Activated B cell treated with CpG ODN at 0.5 μM for 24 hours (primary cell): ENCODE results near the gene PEX11G. TPM values are rescaled to one million over a fixed set of nuclear protein-coding genes. Genes with fewer than 3 reads are reported as not detected.
A peak's percentile ranks its signal among the peaks of the same experiment; 100 is the strongest.

Source experiments
- ATAC-seq: fragments of 200-7000 bp; cut with Tn5 transposase; one replicate; pipeline ENCODE4 v1.10.0; 2021; ENCODE audit warnings: low read depth, mild to moderate bottlenecking, moderate library complexity
- CTCF ChIA-PET: fragments of 350-600 bp; sonication (Branson Sonifier 250); formaldehyde crosslinking; loops from one replicate; lab custom pipeline; 2021; ENCODE audit warnings: antibody characterized with exemption; lab: Charles Lee
- POLR2A ChIA-PET: fragments of 350-600 bp; sonication (Branson Sonifier 250); formaldehyde crosslinking; loops from one replicate; lab custom pipeline; 2021; ENCODE audit warnings: antibody characterized with exemption; lab: Charles Lee
- DNase-seq: peaks from one replicate; pipeline ENCODE4 v3.0.0; 2022
- H3K27ac Mint-ChIP-seq: one replicate; pipeline ENCODE4 v1.8.0; 2020; ENCODE audit warnings: mixed read lengths
- H3K27me3 Mint-ChIP-seq: one replicate; pipeline ENCODE4 v1.8.0; 2021; ENCODE audit warnings: mixed read lengths
- H3K36me3 Mint-ChIP-seq: one replicate; pipeline ENCODE4 v1.8.0; 2021; ENCODE audit warnings: low read depth, mixed read lengths
- H3K4me1 Mint-ChIP-seq: one replicate; pipeline ENCODE4 v1.8.0; 2021; ENCODE audit warnings: mixed read lengths
- H3K4me3 Mint-ChIP-seq: one replicate; pipeline ENCODE4 v1.8.0; 2020; ENCODE audit warnings: mild to moderate bottlenecking, mixed read lengths
- H3K9me3 Mint-ChIP-seq: one replicate; pipeline ENCODE4 v1.8.0; 2020; ENCODE audit warnings: mixed read lengths
- intact Hi-C: fragments of 100-400 bp; cut with micrococcal nuclease; formaldehyde crosslinking; loops from one replicate; pipeline ENCODE4 v1.15.1; 2024
- total RNA-seq: library from RNA; stranded (reverse); gene quantifications from 2 replicates; pipeline ENCODE4 v1.2.3, GENCODE V29; 2022
- TF ChIP-seq, protein P1 (sequence below): fragments of 200-600 bp; IDR thresholded peaks from one replicate; pipeline ENCODE4 v1.8.0; 2022; ENCODE audit warnings: antibody characterized with exemption, mild to moderate bottlenecking

Gene PEX11G
- total RNA-seq, 1 donor from 2014 or later, result 1.0 TPM

GRCh38 chr19:7533925-7534480 is 45.2 kb upstream of the PEX11G start:
- TF ChIP-seq, protein P1, sequence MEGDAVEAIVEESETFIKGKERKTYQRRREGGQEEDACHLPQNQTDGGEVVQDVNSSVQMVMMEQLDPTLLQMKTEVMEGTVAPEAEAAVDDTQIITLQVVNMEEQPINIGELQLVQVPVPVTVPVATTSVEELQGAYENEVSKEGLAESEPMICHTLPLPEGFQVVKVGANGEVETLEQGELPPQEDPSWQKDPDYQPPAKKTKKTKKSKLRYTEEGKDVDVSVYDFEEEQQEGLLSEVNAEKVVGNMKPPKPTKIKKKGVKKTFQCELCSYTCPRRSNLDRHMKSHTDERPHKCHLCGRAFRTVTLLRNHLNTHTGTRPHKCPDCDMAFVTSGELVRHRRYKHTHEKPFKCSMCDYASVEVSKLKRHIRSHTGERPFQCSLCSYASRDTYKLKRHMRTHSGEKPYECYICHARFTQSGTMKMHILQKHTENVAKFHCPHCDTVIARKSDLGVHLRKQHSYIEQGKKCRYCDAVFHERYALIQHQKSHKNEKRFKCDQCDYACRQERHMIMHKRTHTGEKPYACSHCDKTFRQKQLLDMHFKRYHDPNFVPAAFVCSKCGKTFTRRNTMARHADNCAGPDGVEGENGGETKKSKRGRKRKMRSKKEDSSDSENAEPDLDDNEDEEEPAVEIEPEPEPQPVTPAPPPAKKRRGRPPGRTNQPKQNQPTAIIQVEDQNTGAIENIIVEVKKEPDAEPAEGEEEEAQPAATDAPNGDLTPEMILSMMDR, result no peak
- ChIA-PET POLR2A (interaction anchor here (0.7 to 3.3 kb wide), 4 partner anchors 12 to 96 kb away, joined by 3 to 37 read pairs (median 6); partner anchors contain the start of genes MCOLN1, PET100 and XAB2), CTCF (no interaction called here)
- intact Hi-C loops, result loop anchor here (1.0 to 10.0 kb wide), 5 partner anchors 12 to 1629 kb away; partner anchors contain the start of genes CTXN1, MCOLN1, NDUFA11 and SNAPC2
- peak; percentile 51 for ATAC-seq
- H3K27ac Mint-ChIP-seq, result peak overlapping the region; percentile 91
- H3K27me3 Mint-ChIP-seq, result no peaks in the 10 kb centered on the region
- DNase-seq, result peak; percentile 72
- H3K4me3 Mint-ChIP-seq, result peak overlapping the region; percentile 94
- no peaks in the 10 kb centered on the region for H3K9me3 Mint-ChIP-seq
- peaks cover 32% of the 10 kb centered on the region for H3K4me1 Mint-ChIP-seq
- H3K36me3 Mint-ChIP-seq, result peaks cover 26% of the 10 kb centered on the region

- peak overlapping the region; percentile 94 for H3K4me3 Mint-ChIP-seq
- intact Hi-C loops, result loop anchor here (10.0 kb wide), 2 partner anchors 391 to 1629 kb away; partner anchors contain the start of genes CTXN1, NDUFA11, SNAPC2 and VMAC
- H3K36me3 Mint-ChIP-seq, result peaks cover 22% of the 10 kb centered on the region
- peak overlapping the region; percentile 71 for H3K27ac Mint-ChIP-seq
- POLR2A ChIA-PET, result interaction anchor here (2.7 kb wide), 1 partner anchor 11 kb away, joined by 14 read pairs; the partner anchor contains the start of gene MCOLN1
- no peaks in the 10 kb centered on the region for H3K9me3 Mint-ChIP-seq
- ATAC-seq (no peak), DNase-seq (no peak)
- no peaks in the 10 kb centered on the region for H3K27me3 Mint-ChIP-seq
- peaks cover 32% of the 10 kb centered on the region for H3K4me1 Mint-ChIP-seq
- CTCF ChIA-PET, result no interaction called here
- TF ChIP-seq, protein P1, result no peak
These were observed 44.5 kb upstream of the PEX11G start for GRCh38 chr19:7533281-7533885.

- ATAC-seq, result no peak
- intact Hi-C loops, result loop anchor here (10.0 kb wide), 2 partner anchors 395 to 1625 kb away; partner anchors contain the start of genes CTXN1, NDUFA11, SNAPC2 and VMAC
These were observed 41.0 kb upstream of the PEX11G start for GRCh38 chr19:7529610-7530490.

DNA sequence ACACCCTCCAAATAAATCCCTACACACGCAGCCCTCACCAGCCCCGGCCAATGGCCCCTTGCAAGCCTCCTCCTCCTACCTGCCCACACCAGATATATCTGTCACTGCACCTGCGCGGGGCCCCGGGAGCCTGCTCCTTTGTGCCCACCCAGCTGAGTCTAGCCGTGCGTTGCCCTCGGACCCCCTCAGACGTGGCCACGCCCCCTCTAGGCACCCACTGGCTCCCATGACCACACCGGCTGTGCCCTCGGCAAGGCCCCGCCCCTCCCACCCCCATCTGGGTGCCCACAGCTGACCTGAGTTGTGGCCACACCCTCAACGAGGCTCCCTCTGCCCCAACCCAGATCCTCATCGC is 40.4 kb upstream of the PEX11G start:
- CTCF ChIA-PET, result no interaction called here

More at GRCh38 chr19:7529610-7530490, 41.0 kb upstream of the PEX11G start:
- no peaks in the 10 kb centered on the region for H3K9me3 Mint-ChIP-seq
- H3K4me3 Mint-ChIP-seq, result no peak overlapping the region
- H3K27me3 Mint-ChIP-seq, result no peaks in the 10 kb centered on the region
- no peak overlapping the region for H3K27ac Mint-ChIP-seq
- TF ChIP-seq, protein P1, result no peak
- no peak for DNase-seq
- peaks cover 16% of the 10 kb centered on the region for H3K36me3 Mint-ChIP-seq
- CTCF ChIA-PET, result no interaction called here
- peaks cover 17% of the 10 kb centered on the region for H3K4me1 Mint-ChIP-seq
- POLR2A ChIA-PET, result no interaction called here

More for the DNA sequence above, 40.4 kb upstream of the PEX11G start:
- H3K4me3 Mint-ChIP-seq, result no peak overlapping the region
- H3K27ac Mint-ChIP-seq, result no peak overlapping the region
- POLR2A ChIA-PET, result no interaction called here
- intact Hi-C loops, result no loop called here
- no peaks in the 10 kb centered on the region for H3K27me3 Mint-ChIP-seq
- ATAC-seq (no peak), DNase-seq (no peak)
- peaks cover 12% of the 10 kb centered on the region for H3K4me1 Mint-ChIP-seq
- H3K36me3 Mint-ChIP-seq, result peaks cover 16% of the 10 kb centered on the region
- TF ChIP-seq, protein P1, result no peak
- no peaks in the 10 kb centered on the region for H3K9me3 Mint-ChIP-seq
